Astrocyte of the spinal cord (primary cell): ENCODE measurements around the gene CHSY1.

Source experiments
- DNase-seq: peaks from one replicate; pipeline ENCODE4 v3.0.0; 2011; ENCODE audit warnings: low read depth, low spot score
- H3K4me3 ChIP-seq: 2 replicates; pipeline ENCODE4 v1.5.1; 2011; ENCODE audit warnings: low read depth, mild to moderate bottlenecking, low read length, moderate library complexity
- CTCF ChIP-seq: IDR thresholded peaks from 2 replicates; pipeline ENCODE4 v1.5.1; 2012; ENCODE audit warnings: low read depth, mild to moderate bottlenecking, low read length, inconsistent platforms
- in situ Hi-C: cut with HindIII; loops from 2 replicates; pipeline ENCODE4 v1.10.0; 2017; ENCODE audit warnings: low sequenced_read_pairs

CHSY1 gene

DNA sequence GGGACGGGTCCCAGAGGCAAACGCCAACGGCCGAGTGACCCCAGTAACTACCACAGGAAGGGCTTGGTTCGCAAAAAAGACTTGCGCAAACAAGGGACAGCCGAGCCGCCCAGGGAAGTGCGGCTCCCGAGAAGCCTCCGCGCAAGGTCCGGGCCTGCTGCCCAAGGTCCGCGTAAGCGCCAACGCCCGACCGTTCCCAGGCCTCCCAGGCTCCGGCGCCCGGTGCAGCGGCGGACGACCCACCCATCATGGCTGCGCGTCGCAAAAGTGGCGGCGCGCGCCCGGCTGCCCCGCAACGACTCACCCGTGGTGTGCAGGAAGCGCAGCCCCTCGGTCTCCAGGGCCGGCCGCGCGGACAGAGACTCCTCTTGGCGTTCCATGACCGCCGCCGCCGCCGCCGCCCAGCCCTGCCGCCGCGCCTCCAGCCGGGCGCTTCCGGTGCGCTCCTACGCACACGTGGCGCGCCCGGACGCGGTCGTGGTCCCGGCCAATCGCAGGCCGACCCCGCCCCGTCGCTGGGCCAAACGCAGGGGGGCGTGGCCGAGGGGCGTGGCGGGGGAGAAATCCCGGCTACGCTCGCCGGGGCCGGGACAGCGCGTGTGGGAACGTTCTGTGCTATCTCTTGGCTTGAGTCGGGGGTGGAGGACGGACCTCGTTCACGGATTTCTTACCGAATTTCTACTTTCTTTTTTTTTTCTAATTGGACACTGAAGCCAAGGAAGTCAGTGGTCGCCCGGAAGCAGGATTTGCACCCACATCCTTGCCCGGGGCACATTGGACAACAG lies 25.4 kb upstream of the CHSY1 start, which contains the start of gene SELENOS:
SELENOS (minus strand) TSS at position 448 of the 785 bp plus-strand sequence; CDS start at position 380, 68 bp downstream.
- in situ Hi-C loops = no loop called here
- DNase-seq = peak; percentile 89
- TF ChIP-seq CTCF = no peak
- peak within 1 kb of the TSS; percentile 87 for H3K4me3 ChIP-seq

- DNase-seq = peak; percentile 47
- peak overlapping the region; percentile 87 for H3K4me3 ChIP-seq
- TF ChIP-seq CTCF = peak; percentile 50
- in situ Hi-C loops = no loop called here
These were observed 24.7 kb upstream of the CHSY1 start for GRCh38 chr15:101276501-101277037.

GRCh38 chr15:101275018-101275417 lies 23.2 kb upstream of the CHSY1 start:
- H3K4me3 ChIP-seq = no peak overlapping the region
- no peak for TF ChIP-seq CTCF
- DNase-seq = no peak
- in situ Hi-C loops = no loop called here

GRCh38 chr15:101273534-101273933 lies 21.7 kb upstream of the CHSY1 start:
- in situ Hi-C loops = no loop called here
- DNase-seq = no peak
- TF ChIP-seq CTCF = no peak
- no peak overlapping the region for H3K4me3 ChIP-seq

DNA sequence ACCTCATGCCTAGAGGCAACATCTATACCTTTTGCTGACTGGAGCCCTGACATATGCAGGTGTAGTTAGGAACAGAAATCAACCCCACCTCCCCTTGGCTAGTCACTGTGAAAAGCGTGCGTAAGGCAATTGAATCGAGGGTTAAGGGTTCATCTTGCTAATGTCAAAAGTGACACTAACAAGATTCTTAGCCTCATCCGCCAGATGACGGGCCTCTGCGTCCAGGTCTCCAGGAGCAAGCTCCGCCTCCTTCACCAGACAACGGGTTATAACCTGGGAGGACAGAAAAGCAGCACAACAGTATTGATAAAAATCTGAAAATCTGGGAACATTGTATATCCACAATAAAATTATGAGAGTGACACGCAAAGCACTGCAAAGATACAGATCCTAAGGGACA lies 20.7 kb upstream of the CHSY1 start:
- DNase-seq = no peak
- no peak overlapping the region for H3K4me3 ChIP-seq
- in situ Hi-C loops = no loop called here
- TF ChIP-seq CTCF = no peak

DNA sequence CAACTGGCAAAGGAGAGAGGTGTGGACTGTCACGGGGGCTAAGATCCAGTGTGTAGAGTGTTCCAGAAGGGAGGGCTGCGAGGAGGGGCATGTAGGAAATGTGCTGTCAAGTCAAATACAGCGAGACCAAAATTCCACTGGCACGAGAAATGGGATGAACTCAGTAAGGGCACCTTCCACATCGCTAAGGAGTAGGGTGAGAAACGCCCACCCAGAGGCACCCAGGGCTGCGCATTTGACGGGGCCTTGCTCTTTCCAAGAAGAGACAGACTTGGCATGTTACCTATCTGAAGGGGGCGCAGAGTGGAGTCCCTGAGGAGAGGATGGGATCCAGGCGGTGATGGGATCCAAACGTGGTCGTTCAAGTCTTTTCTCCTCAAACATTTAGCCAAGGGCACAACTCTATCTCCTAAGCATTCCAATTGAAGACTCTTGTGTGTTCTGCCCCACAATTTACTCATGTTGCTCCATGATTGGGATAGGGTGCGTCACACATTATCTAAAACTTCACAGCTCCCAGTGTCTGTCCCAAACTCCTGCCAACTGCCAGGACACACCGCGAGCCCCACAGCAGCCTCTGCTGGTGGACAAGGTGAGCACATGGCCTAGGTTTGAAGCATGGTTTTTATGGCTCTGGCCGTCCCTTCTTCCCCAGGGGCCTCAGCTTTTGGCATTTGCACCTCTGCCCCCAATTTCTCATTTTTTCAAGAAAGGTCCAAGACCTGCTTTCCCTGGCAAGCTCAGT lies 17.8 kb upstream of the CHSY1 start:
- in situ Hi-C loops = no loop called here
- no peak for DNase-seq
- H3K4me3 ChIP-seq = no peak overlapping the region
- peak; percentile 52 for TF ChIP-seq CTCF
